A549 (cell line): ENCODE results near the gene MMP15.

Experiments used
- CTCF ChIP-seq: fragments of >200 bp; sonication (Bioruptor Twin); formaldehyde crosslinking; IDR thresholded peaks from 3 replicates; pipeline ENCODE4 v1.5.1; 2016
- HOXA7 ChIP-seq: fragments of 250-450 bp; sonication (Bioruptor Pico); IDR thresholded peaks from 2 replicates; pipeline ENCODE4 v1.5.0; 2020; ENCODE audit warnings: mild to moderate bottlenecking, moderate library complexity
- MAX ChIP-seq: IDR thresholded peaks from 2 replicates; pipeline ENCODE4 v1.6.1; 2012
- RAD21 ChIP-seq, 2 experiments: fragments of >200 bp in 1 of 2; sonication (Bioruptor Twin) in 1 of 2; formaldehyde crosslinking in 1 of 2; IDR thresholded peaks in 1 of 2; conservative IDR thresholded peaks in 1 of 2; 2 replicates in 1 of 2; 3 replicates in 1 of 2; pipeline ENCODE4 v1.6.1; 2012 to 2018; ENCODE audit warnings: inconsistent platforms in 1 of 2
- REST ChIP-seq: fragments of 200-600 bp; sonication (generic); IDR thresholded peaks from 2 replicates; pipeline ENCODE4 v1.6.1; 2016; ENCODE audit warnings: antibody characterized with exemption, mild to moderate bottlenecking, moderate library complexity
- USF2 ChIP-seq: fragments of 450-650 bp; IDR thresholded peaks from 2 replicates; pipeline ENCODE4 v1.6.1; 2014; ENCODE audit warnings: antibody characterized with exemption

GRCh38 chr16:58043571-58044155 is 18.1 kb downstream of the MMP15 start:
- TF ChIP-seq CTCF, result no peak
- TF ChIP-seq RAD21 (conservative IDR thresholded peaks at IDR 0.05 in 1 of 2, IDR thresholded peaks at IDR 0.05 in 1 of 2), result no peak
- no peak for TF ChIP-seq USF2
- TF ChIP-seq HOXA7, result no peak
- no peak for TF ChIP-seq MAX
- no peak for TF ChIP-seq REST
